ENCODE measurements around the gene ENTHD1. TPM values are rescaled to one million over a fixed set of nuclear protein-coding genes. Genes with fewer than 3 reads are reported as not detected.

The ENTHD1 gene
- total RNA-seq, 1 donor from 2014 or later: not detected

- no peaks in the 10 kb centered on the region for H3K36me3 Mint-ChIP-seq
- H3F3A ChIP-seq (ENCODE audit: low read depth): peaks cover 31% of the 10 kb centered on the region
- H3K9ac ChIP-seq: no peak overlapping the region
- no peaks in the 10 kb centered on the region for H3K9me3 Mint-ChIP-seq
- DNase-seq (ENCODE audit: low spot score): peak; percentile 55
- H3K4me3 ChIP-seq: no peak overlapping the region
- no peaks in the 10 kb centered on the region for H3K79me2 ChIP-seq (ENCODE audit: low read depth)
- H4K20me1 ChIP-seq (ENCODE audit: low read depth): peaks cover 3% of the 10 kb centered on the region
- H3K4me2 ChIP-seq: peak overlapping the region; percentile 58
- H3K27me3 Mint-ChIP-seq (ENCODE audit: insufficient read depth, low read depth): peaks cover 7% of the 10 kb centered on the region
- peaks cover 8% of the 10 kb centered on the region for H3K27me3 ChIP-seq
- H2AFZ ChIP-seq (replicated peaks): no peak overlapping the region
- H3K4me1 Mint-ChIP-seq: peaks cover 31% of the 10 kb centered on the region
- H3K9me3 ChIP-seq (ENCODE audit: low read depth): no peaks in the 10 kb centered on the region
- H3K36me3 ChIP-seq: no peaks in the 10 kb centered on the region
- no peak overlapping the region for H3K27ac ChIP-seq
- H3K4me1 ChIP-seq: peaks cover 45% of the 10 kb centered on the region
- H3K4me3 Mint-ChIP-seq: no peak overlapping the region
- TF ChIP-seq EZH2 (IDR thresholded peaks at IDR 0.05) (no peak), CTCF (IDR thresholded peaks at IDR 0.05) (no peak), EZH2phosphoT487 (IDR thresholded peaks at IDR 0.05) (no peak)
- H3K27ac Mint-ChIP-seq: no peak overlapping the region
Observed at GRCh38 chr22:39935612-39936011, 42.1 kb upstream of the ENTHD1 start.

- Histone ChIP-seq H3K9ac (no peak overlapping the region), H4K20me1 (ENCODE audit: low read depth) (peaks cover 3% of the 10 kb centered on the region), H2AFZ (replicated peaks) (no peak overlapping the region), H3K4me2 (peak overlapping the region; percentile 58), H3K79me2 (ENCODE audit: low read depth) (no peaks in the 10 kb centered on the region), H3K27ac (no peak overlapping the region), H3K27me3 (peaks cover 8% of the 10 kb centered on the region), H3K4me3 (no peak overlapping the region), H3K9me3 (ENCODE audit: low read depth) (no peaks in the 10 kb centered on the region), H3F3A (ENCODE audit: low read depth) (peaks cover 31% of the 10 kb centered on the region), H3K36me3 (no peaks in the 10 kb centered on the region), H3K4me1 (peaks cover 41% of the 10 kb centered on the region)
- Mint-ChIP-seq H3K9me3 (no peaks in the 10 kb centered on the region), H3K36me3 (no peaks in the 10 kb centered on the region), H3K4me1 (peaks cover 28% of the 10 kb centered on the region), H3K27ac (no peak overlapping the region), H3K27me3 (ENCODE audit: insufficient read depth, low read depth) (peaks cover 7% of the 10 kb centered on the region), H3K4me3 (no peak overlapping the region)
- TF ChIP-seq CTCF (IDR thresholded peaks at IDR 0.05): no peak
- TF ChIP-seq EZH2phosphoT487 (IDR thresholded peaks at IDR 0.05): no peak
- TF ChIP-seq EZH2 (IDR thresholded peaks at IDR 0.05): no peak
- peak; percentile 40 for DNase-seq (ENCODE audit: low spot score)
Observed at GRCh38 chr22:39935116-39935515, 41.6 kb upstream of the ENTHD1 start.

DNA sequence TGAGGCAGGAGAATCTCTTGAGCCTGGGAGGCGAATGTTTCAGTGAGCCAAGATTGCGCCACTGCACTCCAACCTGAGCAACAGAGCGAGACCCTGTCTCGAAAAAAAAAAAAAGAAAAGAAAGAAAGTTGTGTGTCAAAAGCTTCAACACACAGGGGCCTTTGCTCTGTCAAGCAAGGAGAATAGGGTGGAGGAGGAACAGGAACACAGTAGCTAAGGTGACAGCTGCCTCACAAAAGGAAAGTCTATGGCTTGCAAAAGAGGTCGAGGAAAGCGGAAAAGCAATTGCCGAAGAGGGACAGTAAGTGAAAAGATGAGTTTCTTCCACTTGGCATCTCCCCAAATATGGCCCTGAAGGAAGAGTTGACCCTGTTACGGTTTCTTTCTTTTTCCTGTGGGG is 40.2 kb upstream of the ENTHD1 start:
- Mint-ChIP-seq H3K4me1 (peaks cover 28% of the 10 kb centered on the region), H3K9me3 (no peaks in the 10 kb centered on the region), H3K36me3 (no peaks in the 10 kb centered on the region), H3K27ac (peak overlapping the region; percentile 14), H3K27me3 (ENCODE audit: insufficient read depth, low read depth) (peaks cover 4% of the 10 kb centered on the region), H3K4me3 (no peak overlapping the region)
- Histone ChIP-seq H4K20me1 (ENCODE audit: low read depth) (peaks cover 3% of the 10 kb centered on the region), H3F3A (ENCODE audit: low read depth) (peaks cover 31% of the 10 kb centered on the region), H3K4me2 (peak overlapping the region; percentile 17), H3K36me3 (no peaks in the 10 kb centered on the region), H3K79me2 (ENCODE audit: low read depth) (no peaks in the 10 kb centered on the region), H2AFZ (replicated peaks) (no peak overlapping the region), H3K9me3 (ENCODE audit: low read depth) (no peaks in the 10 kb centered on the region), H3K9ac (no peak overlapping the region), H3K27ac (no peak overlapping the region), H3K4me1 (peaks cover 41% of the 10 kb centered on the region), H3K27me3 (peaks cover 11% of the 10 kb centered on the region), H3K4me3 (no peak overlapping the region)
- no peak for TF ChIP-seq EZH2phosphoT487 (IDR thresholded peaks at IDR 0.05)
- peak; percentile 23 for DNase-seq (ENCODE audit: low spot score)

- Mint-ChIP-seq H3K27me3 (ENCODE audit: insufficient read depth, low read depth) (peaks cover 4% of the 10 kb centered on the region), H3K36me3 (no peaks in the 10 kb centered on the region), H3K9me3 (no peaks in the 10 kb centered on the region), H3K4me1 (peaks cover 28% of the 10 kb centered on the region), H3K27ac (no peak overlapping the region), H3K4me3 (no peak overlapping the region)
- Histone ChIP-seq H3K27ac (no peak overlapping the region), H3K4me3 (peak overlapping the region; percentile 1), H3K27me3 (peaks cover 7% of the 10 kb centered on the region), H3K9me3 (ENCODE audit: low read depth) (no peaks in the 10 kb centered on the region), H3K4me2 (peak overlapping the region; percentile 17), H3K36me3 (no peaks in the 10 kb centered on the region), H3F3A (ENCODE audit: low read depth) (peaks cover 31% of the 10 kb centered on the region), H2AFZ (replicated peaks) (no peak overlapping the region), H3K79me2 (ENCODE audit: low read depth) (no peaks in the 10 kb centered on the region), H3K9ac (no peak overlapping the region), H3K4me1 (peaks cover 41% of the 10 kb centered on the region), H4K20me1 (ENCODE audit: low read depth) (peaks cover 3% of the 10 kb centered on the region)
- peak; percentile 90 for DNase-seq (ENCODE audit: low spot score)
- TF ChIP-seq CTCF (IDR thresholded peaks at IDR 0.05) (peak; percentile 89), EZH2 (IDR thresholded peaks at IDR 0.05) (no peak), EZH2phosphoT487 (IDR thresholded peaks at IDR 0.05) (peak; percentile 40)
Observed at GRCh38 chr22:39932918-39933649, 39.5 kb upstream of the ENTHD1 start.

Data from neural progenitor cell (in vitro differentiated cells).